Dermis microvascular lymphatic vessel endothelial cell (primary cell): ENCODE measurements around the gene PDE4D. TPM values are rescaled to one million over a fixed set of nuclear protein-coding genes. Genes with fewer than 3 reads are reported as not detected.
A peak's percentile ranks its signal among the peaks of the same experiment; 100 is the strongest.
"Not testable (repeated sequence)": the region's sequence is repeated elsewhere in the genome, so short reads cannot be mapped to it uniquely, and the experiment has no call there.

ENCODE experiments used
- DNase-seq, 2 donors: peaks; one replicate each; pipeline versions ENCODE4 v3.0.0 to v3.0.0-alpha.2; 2010; ENCODE audit warnings: low read depth in 2 of 2
- total RNA-seq: library from RNA; depleted of rRNA; stranded (reverse); fragments of >200 nt; gene quantifications from 2 replicates; pipeline ENCODE4 v1.2.1, GENCODE V29; 2014

The PDE4D gene
- total RNA-seq, 1 donor from 2014 or later, result 22.1 TPM

DNA sequence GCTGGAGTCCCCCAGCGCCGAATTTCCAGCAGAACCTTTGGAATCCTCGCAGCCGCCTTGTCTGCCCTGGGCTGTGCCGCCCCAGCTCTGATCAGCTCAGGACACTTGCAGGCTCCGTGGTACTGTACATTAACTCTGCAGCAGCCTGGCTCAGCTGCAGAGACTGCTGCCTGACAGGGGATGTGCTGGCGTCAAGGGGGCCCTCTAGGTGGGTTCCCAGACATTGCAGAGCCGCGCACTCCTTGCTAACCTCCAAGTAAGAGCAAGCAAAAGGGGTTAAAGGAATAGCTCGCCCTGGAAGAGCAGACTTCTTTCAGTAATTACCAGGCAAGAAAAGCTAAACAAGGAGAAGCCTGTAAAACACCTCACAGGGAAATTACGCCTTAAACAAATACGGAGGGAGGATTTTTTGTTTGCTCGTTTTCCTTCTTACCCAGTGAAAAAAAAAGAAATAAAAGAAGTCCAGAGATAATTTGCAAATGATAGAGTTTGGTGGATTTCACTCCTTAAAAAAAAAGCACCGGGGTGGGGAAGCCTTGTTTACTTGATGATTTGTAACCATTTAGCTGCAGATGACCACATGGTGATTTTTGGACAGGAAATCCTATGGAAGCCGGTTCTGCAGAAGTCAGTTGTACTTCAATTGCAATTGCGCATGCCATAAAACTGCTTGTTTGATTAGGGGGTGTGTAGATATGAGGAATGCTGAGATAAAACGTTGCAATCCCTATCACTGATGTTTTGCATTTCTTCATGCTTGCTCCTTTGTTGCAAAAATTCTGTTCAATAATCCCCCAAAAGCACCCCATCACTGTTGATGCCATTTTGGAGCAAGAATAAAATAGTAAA lies 305.8 kb downstream of the PDE4D start:
- peak in 1 of 2 donors; percentile 55 for DNase-seq

DNA sequence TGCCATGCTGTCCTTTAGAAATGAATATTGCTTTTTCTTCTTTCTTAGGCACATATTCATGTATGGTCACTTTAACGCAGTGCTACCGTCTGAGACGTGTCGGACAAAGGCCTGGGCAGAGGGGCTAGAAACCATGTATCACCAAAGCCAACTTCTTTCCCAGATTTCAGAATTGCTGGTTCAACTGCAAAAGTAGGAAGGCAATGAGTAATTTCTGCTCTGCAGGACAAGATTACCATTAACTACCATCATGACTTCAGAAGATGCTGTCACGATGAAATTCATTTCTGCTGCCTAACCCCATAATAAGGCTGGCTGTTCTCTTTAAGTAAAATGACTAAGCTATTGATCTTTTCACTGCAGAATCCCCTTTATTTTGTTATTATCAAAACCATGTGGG lies 306.7 kb downstream of the PDE4D start:
- no peak for DNase-seq

DNA sequence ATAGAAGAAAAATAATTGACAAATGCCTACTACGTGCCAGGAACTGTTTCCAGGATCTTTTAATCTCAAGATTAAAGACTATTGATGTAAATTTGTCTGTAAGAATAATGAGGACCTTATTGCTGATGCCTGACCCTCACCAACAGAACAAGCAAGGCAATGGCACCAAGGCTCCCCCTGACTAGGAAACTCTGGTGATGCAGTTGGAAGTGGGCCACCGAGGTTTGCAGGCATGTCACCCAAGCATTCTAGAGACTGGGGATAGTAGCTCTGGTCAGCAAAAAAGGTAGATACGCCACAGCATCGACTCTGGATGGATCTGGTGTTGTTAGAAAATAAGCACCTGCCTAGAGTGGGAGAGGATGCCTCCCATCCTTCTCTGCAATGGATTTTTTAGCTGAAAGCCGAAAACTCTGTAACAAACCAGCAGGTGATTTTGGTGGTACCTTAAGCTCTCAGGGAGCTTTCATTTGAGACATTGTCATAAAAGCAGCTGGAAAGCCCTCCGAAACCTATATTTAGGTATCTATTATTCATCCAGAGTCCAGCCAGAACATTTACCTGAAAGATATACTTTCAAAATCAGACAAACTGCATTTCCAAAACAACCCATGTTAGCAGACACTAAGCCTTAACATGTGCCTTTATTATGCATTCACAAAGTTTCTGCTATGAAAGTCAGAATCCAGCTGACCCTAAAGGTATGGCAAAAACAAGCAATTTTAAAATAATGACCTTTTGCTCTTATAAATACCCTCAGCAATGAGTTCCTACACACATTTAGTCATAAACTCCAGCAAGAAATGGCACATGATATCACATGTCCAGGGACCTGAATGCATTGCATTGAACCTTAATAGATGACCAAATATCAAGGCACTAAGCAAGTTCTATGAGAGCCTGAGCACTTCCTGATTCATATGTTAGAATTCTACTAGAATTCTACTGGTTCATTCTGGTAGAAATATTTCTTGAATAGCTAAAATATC lies 308.4 kb downstream of the PDE4D start:
- DNase-seq, result no peak

DNA sequence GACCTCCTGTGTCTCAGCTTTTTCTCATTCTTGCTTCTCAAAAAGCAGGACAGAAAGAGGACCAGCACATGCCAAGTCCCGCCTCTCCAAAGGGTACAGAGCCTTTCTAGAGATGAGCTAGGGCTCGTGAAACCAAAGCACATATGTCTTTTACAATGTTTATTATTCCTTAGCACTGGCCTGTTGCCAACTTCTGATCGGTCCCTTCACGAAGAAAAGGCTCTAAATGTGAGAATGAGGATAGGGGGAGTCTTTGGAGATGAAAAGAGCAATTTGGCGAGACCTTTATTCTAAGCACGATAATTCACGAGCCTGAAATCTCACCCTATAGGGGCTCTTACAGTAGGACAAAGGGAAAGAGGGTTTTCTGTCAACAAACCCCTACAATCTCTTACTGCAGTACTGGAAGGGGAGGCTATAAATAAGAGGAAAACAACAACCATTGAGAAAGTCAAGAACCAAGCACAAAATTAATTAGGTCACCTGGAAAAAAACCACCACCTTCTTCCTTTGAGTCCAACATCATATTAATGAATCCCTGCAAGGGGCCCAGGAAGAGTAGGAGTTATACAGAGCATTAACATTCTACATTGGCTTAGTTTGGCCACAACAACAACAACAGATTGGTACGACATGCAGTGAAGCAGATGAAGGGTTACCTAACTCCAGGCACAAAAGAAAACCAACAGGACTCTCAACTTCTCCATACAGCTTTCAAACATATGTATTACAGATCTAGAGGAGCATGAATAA lies 309.5 kb downstream of the PDE4D start:
- no peak for DNase-seq

DNA sequence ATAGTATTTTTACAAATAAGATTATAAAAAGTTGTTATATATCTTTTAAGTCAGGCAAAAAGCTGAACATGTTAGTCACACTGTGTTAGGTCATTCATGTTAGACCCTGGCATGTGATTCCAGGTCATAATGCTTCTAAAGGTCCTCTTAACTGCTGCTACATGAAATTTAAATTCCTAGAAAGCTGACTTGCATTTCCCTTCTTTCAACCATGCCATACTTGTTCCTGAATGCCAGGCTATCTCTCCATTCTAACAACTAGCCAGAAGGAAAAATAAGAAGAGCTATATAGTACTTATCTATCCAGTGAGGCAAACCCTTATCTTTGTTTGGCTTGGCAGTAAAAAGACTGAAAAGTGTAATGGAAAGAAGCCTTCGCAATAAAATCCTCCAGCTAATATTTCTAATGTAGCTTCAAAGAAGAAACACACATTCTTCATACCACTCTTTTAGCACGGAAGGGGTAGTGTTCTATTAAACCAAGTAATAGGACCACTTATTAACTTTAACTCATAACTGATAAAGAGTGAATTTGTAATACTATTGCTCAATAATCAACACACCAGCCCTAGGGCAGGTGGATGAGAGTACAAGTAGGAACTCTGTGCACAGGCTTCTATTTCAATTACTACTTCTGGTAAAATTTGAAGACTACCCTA lies 310.2 kb downstream of the PDE4D start:
- DNase-seq, result no peak

DNA sequence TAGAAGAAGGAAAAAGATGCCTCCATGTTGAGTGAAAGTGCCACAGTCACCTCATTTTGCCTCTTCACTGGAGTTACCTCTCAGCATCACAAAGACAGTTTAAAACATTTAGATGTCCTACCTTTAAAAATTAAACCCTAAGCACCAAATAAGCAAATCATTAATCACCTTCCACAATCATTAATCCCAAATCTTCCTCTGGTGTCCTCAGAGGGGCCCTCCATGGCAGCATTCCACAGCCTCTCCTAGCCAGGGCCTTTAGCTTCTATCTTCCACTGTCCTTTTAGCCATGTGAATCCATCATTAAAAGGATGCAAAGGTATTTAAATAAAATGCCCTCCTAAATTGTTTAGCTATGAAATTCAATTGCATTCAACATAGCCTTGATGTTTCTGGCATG lies 310.8 kb downstream of the PDE4D start:
- DNase-seq, result no peak

DNA sequence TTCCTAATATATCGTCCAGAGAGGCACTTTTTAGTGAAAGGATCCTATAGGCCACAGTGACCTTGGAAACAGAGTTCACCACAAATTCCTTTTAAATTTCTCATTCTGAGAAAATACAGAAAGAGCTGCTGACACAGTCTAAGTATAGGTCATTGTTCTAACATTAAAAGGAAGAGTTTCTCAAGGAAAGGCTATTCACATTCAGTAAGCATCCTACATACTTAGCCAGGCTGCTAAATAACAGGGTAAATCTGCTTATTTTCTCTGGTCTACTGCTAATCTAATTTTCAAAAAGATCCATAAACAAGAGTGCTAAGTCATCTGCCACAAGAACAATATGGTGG lies 313.7 kb downstream of the PDE4D start:
- no peak for DNase-seq

DNA sequence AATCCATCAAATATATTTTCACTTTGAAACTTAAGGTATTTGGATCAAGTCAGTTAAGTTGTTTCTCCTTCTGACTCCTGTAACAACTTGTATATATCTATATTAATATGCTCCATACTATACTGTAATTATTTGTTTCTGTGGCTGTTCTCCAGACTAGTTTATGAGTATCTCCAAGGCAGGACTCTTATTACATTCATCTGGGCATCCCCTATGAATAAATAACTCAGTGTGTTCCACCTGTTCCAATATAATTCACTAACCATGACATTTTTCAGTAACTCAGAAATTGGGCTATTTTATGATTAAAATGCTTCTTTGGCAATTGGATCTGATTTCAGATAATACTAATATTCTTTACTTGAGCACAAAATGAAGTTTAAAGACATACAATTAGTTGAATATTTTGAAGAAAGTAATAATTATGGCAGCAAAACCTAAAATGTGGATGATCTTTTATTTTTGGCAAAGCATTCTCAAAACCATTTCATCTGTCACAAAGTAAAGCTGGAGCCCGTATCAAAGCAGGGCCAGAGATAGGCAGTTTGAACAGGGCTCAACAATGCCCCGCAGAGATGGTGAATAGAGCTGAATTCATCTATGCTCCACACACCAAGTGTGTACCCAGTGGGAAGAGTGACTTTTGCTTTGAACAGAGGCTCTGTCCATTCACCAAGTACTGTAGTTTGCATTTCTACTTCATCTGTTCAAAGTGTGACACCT lies 314.3 kb downstream of the PDE4D start:
- no peak for DNase-seq

DNA sequence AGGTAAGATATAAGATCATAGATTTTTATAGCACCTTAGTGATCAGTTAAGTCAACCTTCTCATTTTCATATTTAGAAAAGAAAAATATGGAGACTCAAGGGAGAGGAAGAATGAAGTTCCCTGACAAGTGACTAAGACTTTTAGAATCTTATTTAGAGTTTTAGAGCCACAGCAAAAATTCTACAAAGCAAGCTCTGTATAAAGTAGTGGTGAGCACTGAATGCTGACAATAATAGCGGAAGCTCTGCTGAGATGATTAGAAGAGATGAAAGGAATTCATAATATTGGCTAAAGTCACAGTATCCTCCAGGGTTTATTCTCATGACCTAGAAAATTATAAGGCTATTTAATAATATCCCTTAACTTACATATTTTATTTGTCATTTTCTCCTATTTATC lies 316.0 kb downstream of the PDE4D start:
- DNase-seq, result no peak

DNA sequence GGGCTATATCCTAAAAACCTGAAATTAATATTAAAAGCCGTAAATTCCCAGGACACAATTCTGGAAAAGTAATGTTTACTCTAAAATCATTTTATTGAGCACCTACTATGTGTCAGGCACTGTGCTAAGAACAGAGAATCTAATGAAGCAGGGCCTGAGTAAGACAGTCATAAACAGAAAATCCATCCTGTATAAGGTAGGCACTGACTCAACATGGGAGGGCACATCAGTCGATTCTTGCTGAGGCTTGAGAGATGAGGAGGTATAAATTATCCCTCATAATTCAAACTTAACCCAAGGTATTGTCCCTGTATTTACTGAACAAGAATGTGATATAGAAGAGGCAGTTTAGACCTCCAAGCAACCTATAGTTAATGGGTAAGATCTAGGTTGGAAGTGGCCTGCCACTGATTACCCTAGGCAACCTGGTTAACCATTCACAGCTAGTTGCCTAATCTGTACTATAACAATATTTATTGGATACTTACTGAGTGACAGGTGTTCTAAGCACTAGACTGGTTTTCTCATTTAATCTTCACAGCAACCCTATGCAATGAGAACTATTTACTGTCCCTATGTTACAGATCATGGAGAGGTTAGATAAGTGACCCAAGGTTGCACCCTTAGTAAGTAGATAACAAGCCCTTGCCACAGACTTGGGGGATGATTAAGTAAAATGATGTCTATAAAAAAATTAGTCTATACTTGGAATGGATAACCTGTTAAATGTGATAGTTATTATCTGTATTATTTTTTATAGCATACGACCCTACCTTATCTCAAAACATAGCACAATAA lies 317.7 kb downstream of the PDE4D start:
- DNase-seq, result no peak

DNA sequence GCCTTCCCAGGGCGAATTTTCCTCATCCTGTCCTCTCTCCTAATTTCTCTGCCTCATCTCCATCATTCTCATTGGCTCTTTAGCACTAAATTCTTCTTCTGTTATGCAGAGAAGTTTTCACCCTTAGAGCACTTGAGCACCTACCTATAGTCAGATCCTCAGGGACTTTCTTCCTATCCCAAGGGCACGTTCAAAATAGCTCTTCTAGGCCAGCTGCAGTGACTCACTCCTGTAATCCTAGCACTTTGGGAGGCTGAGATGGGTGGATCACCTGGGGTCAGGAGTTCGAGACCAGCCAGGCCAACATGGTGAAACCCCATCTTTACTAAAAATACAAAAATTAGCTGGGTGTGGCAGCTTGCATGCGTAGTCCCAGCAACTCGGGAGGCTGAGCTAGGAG lies 320.0 kb downstream of the PDE4D start:
- not testable (repeated sequence) for DNase-seq

DNA sequence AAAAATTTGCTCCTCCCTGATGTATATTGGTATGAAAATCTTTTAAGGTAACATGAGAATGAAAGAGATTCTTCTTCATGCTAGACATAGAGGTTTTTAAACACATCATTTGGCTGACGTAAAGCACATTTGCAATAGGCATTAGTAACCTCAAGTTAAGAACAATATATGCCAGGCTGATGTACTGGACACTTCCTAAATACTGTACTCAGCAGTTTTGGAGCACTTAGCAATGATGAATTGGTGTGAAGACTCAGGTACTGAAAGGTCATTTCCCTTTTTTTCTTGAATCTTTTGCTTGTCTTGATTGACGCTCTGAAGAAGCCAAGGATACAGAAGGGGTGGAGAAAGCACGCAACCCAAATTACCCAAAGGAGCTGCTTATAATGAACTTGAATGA lies 322.5 kb downstream of the PDE4D start:
- DNase-seq, result no peak

DNA sequence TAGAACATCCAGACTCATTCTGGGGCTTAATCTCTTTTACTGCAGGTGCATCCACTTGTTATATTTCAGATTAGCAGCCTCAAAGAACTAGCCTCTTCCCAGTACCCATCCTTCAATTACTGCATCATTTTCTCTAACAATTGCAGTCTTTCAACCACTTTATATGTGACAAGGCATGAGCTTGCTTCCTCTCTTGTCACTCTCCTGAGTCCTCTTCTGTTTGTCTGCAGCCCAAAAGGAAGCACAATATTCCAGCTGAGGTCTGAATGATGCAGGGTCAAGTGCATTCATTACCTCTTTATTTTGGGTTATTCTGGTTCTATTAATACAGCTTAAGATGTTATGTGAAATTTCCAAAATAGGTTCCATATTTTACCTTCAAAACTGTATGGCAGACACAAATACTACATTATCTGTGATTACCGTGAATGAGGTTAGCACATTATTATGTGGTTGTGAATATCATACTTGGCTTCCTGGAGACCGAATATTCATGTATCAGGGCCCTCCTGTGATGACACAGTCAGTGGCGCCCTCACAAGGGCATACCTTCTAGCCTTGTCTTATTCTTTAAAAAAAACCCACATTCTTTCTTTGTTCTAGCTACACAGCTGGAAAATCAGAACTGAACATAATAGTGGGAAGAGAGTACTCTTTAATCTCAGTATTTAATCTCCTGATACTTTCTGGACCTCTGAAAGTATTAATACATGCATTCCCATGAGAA lies 323.8 kb downstream of the PDE4D start:
- peak in 1 of 2 donors; percentile 28 for DNase-seq

DNA sequence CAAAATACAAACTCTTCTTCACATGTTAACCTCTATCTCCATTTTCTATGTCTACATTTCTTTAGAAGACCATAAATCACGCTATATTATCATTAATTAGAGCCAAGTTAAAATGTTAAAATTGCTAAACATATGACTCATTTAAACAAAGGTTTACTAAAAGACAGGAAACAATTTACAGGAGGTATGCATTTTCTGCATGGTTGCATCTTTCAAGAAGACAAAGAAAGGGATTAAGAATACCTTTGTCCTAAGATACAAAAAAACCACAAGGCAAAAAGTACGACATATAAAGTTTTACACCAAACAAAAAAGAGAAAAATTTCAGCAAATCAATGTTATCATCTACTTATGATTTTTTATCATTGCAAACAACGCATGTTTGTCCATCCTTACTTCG lies 324.4 kb downstream of the PDE4D start:
- no peak for DNase-seq

DNA sequence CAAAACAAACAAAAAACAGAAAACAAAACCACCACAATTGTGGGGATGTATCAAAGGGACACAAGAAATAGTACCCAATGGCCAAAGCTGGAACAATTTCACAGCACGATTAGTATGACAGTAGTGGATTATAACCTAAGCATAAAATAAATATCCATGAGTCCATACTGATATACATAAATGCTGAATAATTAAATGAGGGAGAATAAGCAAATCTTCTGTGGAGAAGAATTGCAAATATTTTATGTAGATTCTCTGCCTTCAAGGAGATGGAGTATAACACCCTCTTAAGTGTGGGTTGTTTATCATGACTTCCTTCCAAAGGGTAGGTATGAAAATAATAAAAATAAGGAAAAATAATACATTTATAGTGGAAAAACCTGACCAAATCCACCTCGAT lies 325.4 kb downstream of the PDE4D start:
- no peak for DNase-seq

DNA sequence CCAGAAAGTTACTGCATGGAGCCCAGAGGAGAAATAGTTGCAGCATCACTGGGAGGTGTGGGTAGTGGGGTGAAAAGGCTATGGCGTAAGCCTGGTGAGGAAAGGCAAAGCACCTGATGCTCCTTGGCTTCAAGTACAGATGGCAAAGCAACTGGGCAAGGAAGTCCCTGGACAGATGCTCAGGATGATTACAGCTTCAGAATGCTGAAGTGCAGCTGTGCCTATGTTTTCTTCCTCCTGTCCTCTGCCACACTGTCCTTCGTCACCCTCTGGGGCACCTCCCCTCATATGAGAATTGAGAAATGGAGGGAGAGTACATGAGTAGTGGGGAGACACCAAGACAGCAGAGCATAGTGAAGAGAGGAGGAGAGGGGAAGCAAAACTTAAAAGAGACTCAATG lies 328.0 kb downstream of the PDE4D start:
- peak in 1 of 2 donors; percentile 22 for DNase-seq

DNA sequence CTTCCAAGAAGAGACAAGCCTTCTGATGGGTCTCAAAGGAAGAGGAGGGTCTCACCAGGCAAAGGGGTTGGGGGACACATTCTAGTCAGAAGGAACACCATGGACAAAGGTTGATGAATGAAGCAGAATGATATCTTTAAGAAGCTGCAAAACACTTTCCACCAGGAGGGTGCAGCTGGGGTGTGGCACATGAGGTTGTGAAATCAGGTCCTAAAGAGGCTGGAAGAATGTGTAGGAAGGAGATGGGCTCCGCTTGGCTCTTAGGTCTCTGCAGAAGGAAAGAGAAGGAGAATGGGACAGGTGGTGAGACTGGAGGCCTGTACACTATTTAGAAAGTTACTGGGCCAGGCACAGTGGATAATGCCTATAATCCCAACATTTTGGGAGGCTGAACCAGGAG lies 328.6 kb downstream of the PDE4D start:
- DNase-seq, result no peak

DNA sequence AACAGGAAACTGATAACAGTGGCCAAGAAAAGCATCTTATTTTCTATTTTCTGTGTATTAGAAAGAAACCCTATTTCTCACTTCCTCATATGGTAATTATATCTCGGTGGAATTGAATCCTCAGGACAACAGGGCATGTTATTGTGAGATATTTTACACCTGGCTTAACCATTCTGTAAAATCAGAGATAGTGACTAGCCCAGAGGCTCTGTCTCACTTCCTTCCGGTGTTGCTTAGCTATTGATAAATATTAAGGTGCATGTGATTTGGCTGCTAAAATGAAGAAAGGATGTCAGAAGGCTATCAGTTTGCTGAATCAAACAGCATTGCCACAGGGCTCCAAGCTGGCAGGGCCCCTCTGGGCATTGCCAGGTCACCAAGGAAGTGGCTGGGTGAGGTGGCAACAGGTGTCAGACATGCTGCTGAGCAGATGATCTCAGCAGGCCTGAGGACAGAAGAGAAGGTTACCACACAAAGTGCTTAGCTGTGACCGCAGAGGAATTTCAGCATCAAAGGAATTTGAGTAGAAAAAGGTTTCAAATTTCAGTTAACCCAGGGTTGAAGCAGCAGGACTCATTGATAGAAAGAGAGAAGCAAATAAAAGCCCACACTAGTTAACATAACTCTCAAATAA lies 330.7 kb downstream of the PDE4D start:
- peak; percentile 81 to 94 for DNase-seq

DNA sequence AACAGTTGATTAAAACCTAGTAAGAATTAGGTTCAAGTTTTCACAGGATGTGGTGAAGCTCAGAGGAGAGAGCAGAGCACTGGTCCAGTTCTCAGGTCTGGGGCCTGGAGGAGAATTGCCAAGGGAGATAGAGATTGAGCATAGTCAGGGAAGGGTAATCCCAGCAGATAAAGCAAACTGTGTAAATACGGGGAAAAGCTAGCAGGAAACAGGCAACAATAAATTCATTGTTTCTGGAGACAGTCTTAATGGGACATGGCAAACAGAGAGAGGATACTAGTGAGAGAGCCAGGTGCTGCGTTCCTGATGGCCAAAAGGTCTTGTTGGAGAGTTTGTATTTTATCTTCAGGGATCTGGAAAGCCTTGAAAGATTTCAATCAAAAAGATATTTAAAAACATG lies 333.0 kb downstream of the PDE4D start:
- peak in 1 of 2 donors; percentile 66 for DNase-seq
